A673 (cell line): Measurements from ENCODE around the gene GRWD1. TPM values are rescaled to one million over a fixed set of nuclear protein-coding genes. Genes with fewer than 3 reads are reported as not detected.
A peak's percentile ranks its signal among the peaks of the same experiment; 100 is the strongest.

ENCODE experiments used
- BruUV-seq: library from RNA; stranded (reverse); fragments of 400-500 nt; replicated peaks from 2 replicates; lab custom pipeline; 2021; lab: Mats Ljungman, UMichigan
- CTCF ChIA-PET: fragments of 300-600 bp; sonication (Branson Sonifier 250); formaldehyde crosslinking; loops from one replicate; lab custom pipeline; 2022; ENCODE audit warnings: antibody characterized with exemption; lab: Charles Lee
- POLR2A ChIA-PET: fragments of 300-600 bp; sonication (Branson Sonifier 250); formaldehyde crosslinking; loops from one replicate; lab custom pipeline; 2022; ENCODE audit warnings: antibody characterized with exemption; ENCODE audit not compliant: low non-redundant PET; lab: Charles Lee
- DNase-seq: peaks from one replicate; pipeline ENCODE4 v3.0.0-alpha.2; 2015; ENCODE audit warnings: low spot score
- H3K27ac ChIP-seq: fragments of 200-600 bp; sonication (generic); 2 replicates; pipeline ENCODE4 v1.5.1; 2016; ENCODE audit warnings: mixed run types, low read depth, mild to moderate bottlenecking, mixed read lengths, antibody characterized with exemption, low read length; ENCODE audit not compliant: poor library complexity, severe bottlenecking
- H3K27me3 ChIP-seq: fragments of 200-600 bp; sonication (generic); replicated peaks from 2 replicates; pipeline ENCODE4 v1.6.1; 2017; ENCODE audit warnings: mixed run types, low read depth, mild to moderate bottlenecking, mixed read lengths, antibody characterized with exemption, low read length; ENCODE audit not compliant: insufficient read depth, poor library complexity
- H3K36me3 ChIP-seq: fragments of 200-600 bp; sonication (generic); 2 replicates; pipeline ENCODE4 v1.6.1; 2016; ENCODE audit warnings: mixed run types, mild to moderate bottlenecking, mixed read lengths, antibody characterized with exemption, low read length; ENCODE audit not compliant: insufficient read depth, poor library complexity, severe bottlenecking
- H3K4me1 ChIP-seq: fragments of 200-600 bp; sonication (generic); 2 replicates; pipeline ENCODE4 v1.6.1; 2017; ENCODE audit warnings: mixed run types, mild to moderate bottlenecking, mixed read lengths, antibody characterized with exemption, low read length; ENCODE audit not compliant: insufficient read depth, poor library complexity, severe bottlenecking
- H3K4me3 ChIP-seq: fragments of 200-600 bp; sonication (generic); 2 replicates; pipeline ENCODE4 v1.5.1; 2016; ENCODE audit warnings: low read depth, mixed run types, mild to moderate bottlenecking, mixed read lengths, low read length; ENCODE audit not compliant: poor library complexity, severe bottlenecking
- H3K9me3 ChIP-seq: fragments of 200-600 bp; sonication (generic); 2 replicates; pipeline ENCODE4 v1.6.1; 2016; ENCODE audit warnings: mixed run types, low read depth, mild to moderate bottlenecking, mixed read lengths, antibody characterized with exemption, low read length; ENCODE audit not compliant: poor library complexity, severe bottlenecking
- CTCF ChIP-seq: fragments of 300-800, 200-600 bp; sonication (generic); conservative IDR thresholded peaks from 2 replicates; pipeline ENCODE4 v1.5.1; 2017; ENCODE audit warnings: low read depth, mild to moderate bottlenecking, antibody characterized with exemption, low read length, moderate library complexity, mixed read lengths
- EZH2 ChIP-seq: fragments of 200-600 bp; sonication (generic); IDR thresholded peaks from 2 replicates; pipeline ENCODE4 v1.6.1; 2017; ENCODE audit warnings: borderline replicate concordance, low read depth, mild to moderate bottlenecking, mixed read lengths, antibody characterized with exemption, low read length; ENCODE audit not compliant: poor library complexity, severe bottlenecking
- intact Hi-C: fragments of 100-400 bp; cut with micrococcal nuclease; formaldehyde crosslinking; loops from one replicate; pipeline ENCODE4 v1.10.0; 2022; ENCODE audit not compliant: unreplicated experiment
- total RNA-seq: library from RNA; stranded (reverse); gene quantifications from 2 replicates; pipeline ENCODE4 v1.2.3, GENCODE V29; 2021

Gene GRWD1
- total RNA-seq, 1 experiment from 2014 or later, result 109 TPM

GRCh38 chr19:48506138-48506733 is 60.5 kb downstream of the GRWD1 start:
- ChIA-PET POLR2A (interaction anchor here (0.6 kb wide), 4 partner anchors 131 to 1790 kb away, joined by 3 to 8 read pairs (median 4); no protein-coding TSS in a partner anchor), CTCF (interaction anchor here (0.5 to 2.4 kb wide), 17 partner anchors 10 to 1444 kb away, joined by 3 to 42 read pairs (median 5); no protein-coding TSS in a partner anchor)
- no peak for TF ChIP-seq EZH2
- TF ChIP-seq CTCF, result peak; percentile 68
- H3K9me3 ChIP-seq, result no peaks in the 10 kb centered on the region
- H3K4me3 ChIP-seq, result no peak overlapping the region
- peak; percentile 78 for DNase-seq
- no peaks in the 10 kb centered on the region for H3K36me3 ChIP-seq
- intact Hi-C loops, result loop anchor here (1.0 kb wide), 1 partner anchor 78 kb away; no protein-coding TSS in a partner anchor
- no peak overlapping the region for H3K27ac ChIP-seq
- no peaks in the 10 kb centered on the region for H3K27me3 ChIP-seq
- BruUV-seq, result no TSS peak
- H3K4me1 ChIP-seq, result peaks cover 6% of the 10 kb centered on the region

Other genes starting within 250 kb of the GRWD1 start
- 139 and 151 TPM in 2 replicates for gene CARD8, start 190.1 kb upstream of the GRWD1 start, total RNA-seq
- gene ZNF114, start 175.9 kb upstream of the GRWD1 start, total RNA-seq, result 9.5 and 11.7 TPM in 2 replicates
- gene EMP3, start 120.4 kb upstream of the GRWD1 start, total RNA-seq, result 170 and 187 TPM in 2 replicates
- 7.5 and 7.9 TPM in 2 replicates for gene TMEM143, start 82.0 kb upstream of the GRWD1 start, total RNA-seq
- 0.50 TPM in 1 of 2 replicates, not detected in the other for gene SYNGR4, start 81.6 kb upstream of the GRWD1 start, total RNA-seq
- gene KDELR1, start 54.4 kb upstream of the GRWD1 start, total RNA-seq, result 197 and 200 TPM in 2 replicates
- gene GRIN2D, start 52.3 kb upstream of the GRWD1 start, total RNA-seq, result 10.4 and 11.4 TPM in 2 replicates
- 6.5 and 7.0 TPM in 2 replicates for gene KCNJ14, start 9.6 kb downstream of the GRWD1 start, total RNA-seq
- gene CYTH2, start 23.4 kb downstream of the GRWD1 start, total RNA-seq, result 120 and 125 TPM in 2 replicates
- 0.52 and 1.0 TPM in 2 replicates for gene LMTK3, start 65.9 kb downstream of the GRWD1 start, total RNA-seq
- 0.24 and 0.60 TPM in 2 replicates for gene SULT2B1, start 106.2 kb downstream of the GRWD1 start, total RNA-seq
- not detected in 2 replicates for gene SPACA4, start 160.8 kb downstream of the GRWD1 start, total RNA-seq
- gene FAM83E, start 169.1 kb downstream of the GRWD1 start, total RNA-seq, result 5.5 and 6.1 TPM in 2 replicates
- 1,417 and 1,448 TPM in 2 replicates for gene RPL18, start 173.2 kb downstream of the GRWD1 start, total RNA-seq
- gene SPHK2, start 173.5 kb downstream of the GRWD1 start, total RNA-seq, result 38.8 and 43.0 TPM in 2 replicates
- 14.2 and 22.1 TPM in 2 replicates for gene DBP, start 191.4 kb downstream of the GRWD1 start, total RNA-seq
- gene CA11, start 200.2 kb downstream of the GRWD1 start, total RNA-seq, result 36.8 and 38.2 TPM in 2 replicates
- gene NTN5, start 227.0 kb downstream of the GRWD1 start, total RNA-seq, result not detected in 2 replicates
- not detected in 2 replicates for gene FUT2, start 250.0 kb downstream of the GRWD1 start, total RNA-seq